Prostate gland (tissue), 2 donors: ENCODE measurements around the gene YJU2. TPM values are rescaled to one million over a fixed set of nuclear protein-coding genes. Genes with fewer than 3 reads are reported as not detected.
"Not testable (repeated sequence)": the region's sequence is repeated elsewhere in the genome, so short reads cannot be mapped to it uniquely, and the experiment has no call there.

Experiments used
- DNase-seq: peaks from one replicate; pipeline ENCODE4 v3.0.0-alpha.2; 2019; ENCODE audit warnings: low spot score
- H3K27ac ChIP-seq, 2 donors: fragments of 200-600 bp; sonication (generic); 2 replicates each; pipeline ENCODE4 v1.5.1; 2017 to 2019
- H3K27me3 ChIP-seq: fragments of 200-600 bp; sonication (generic); replicated peaks from 2 replicates; pipeline ENCODE4 v1.5.1; 2019; ENCODE audit not compliant: insufficient read depth
- H3K36me3 ChIP-seq, 2 donors: fragments of 200-600 bp; sonication (generic); 1 replicate in 1 of 2; 2 replicates in 1 of 2; pipeline versions ENCODE4 v1.5.1 to v1.8.1; 2017 to 2019
- H3K4me1 ChIP-seq: fragments of 200-600 bp; sonication (generic); replicated peaks from 2 replicates; pipeline ENCODE4 v1.5.1; 2019
- H3K4me3 ChIP-seq, 2 donors: fragments of 200-600 bp; sonication (generic); 2 replicates each; pipeline ENCODE4 v1.5.1; 2017 to 2019
- H3K9me3 ChIP-seq: fragments of 200-600 bp; sonication (generic); 2 replicates; pipeline ENCODE4 v1.5.1; 2017
- POLR2A ChIP-seq: fragments of 450-650 bp; IDR thresholded peaks from one replicate; pipeline ENCODE4 v1.6.1; 2016; ENCODE audit warnings: antibody characterized with exemption, mild to moderate bottlenecking
- POLR2AphosphoS5 ChIP-seq: sonication (generic); formaldehyde crosslinking; IDR thresholded peaks from one replicate; pipeline ENCODE4 v1.6.1; 2017; ENCODE audit warnings: antibody characterized with exemption
- whole genome bisulfite sequencing: methylation state at CpG from one replicate; pipeline ENCODE4 v1.1.5; 2018; 5-methylcytosine and 5-hydroxymethylcytosine counted together
- intact Hi-C: fragments of 100-400 bp; cut with DNase I; formaldehyde crosslinking; loops from one replicate; pipeline ENCODE4 v1.14.2; 2022
- total RNA-seq, 2 donors: library from RNA; depleted of rRNA; stranded (reverse); fragments of >200 nt; gene quantifications; one replicate each; pipeline ENCODE4 v1.1.0, GENCODE V29; 2016
- TF ChIP-seq, protein P1 (sequence below), 4 experiments: fragments of 200-600 bp in 2 of 4; fragments of 450-650 bp in 2 of 4; sonication (generic) in 2 of 4; IDR thresholded peaks; 1 replicate in 3 of 4; 2 replicates in 1 of 4; pipeline ENCODE4 v1.5.1; 2016 to 2019; ENCODE audit warnings: antibody characterized with exemption in 4 of 4, mild to moderate bottlenecking in 2 of 4, moderate library complexity in 2 of 4

YJU2 gene
- total RNA-seq, 2 donors from 2014 or later, result 30.3 to 45.9 TPM

DNA sequence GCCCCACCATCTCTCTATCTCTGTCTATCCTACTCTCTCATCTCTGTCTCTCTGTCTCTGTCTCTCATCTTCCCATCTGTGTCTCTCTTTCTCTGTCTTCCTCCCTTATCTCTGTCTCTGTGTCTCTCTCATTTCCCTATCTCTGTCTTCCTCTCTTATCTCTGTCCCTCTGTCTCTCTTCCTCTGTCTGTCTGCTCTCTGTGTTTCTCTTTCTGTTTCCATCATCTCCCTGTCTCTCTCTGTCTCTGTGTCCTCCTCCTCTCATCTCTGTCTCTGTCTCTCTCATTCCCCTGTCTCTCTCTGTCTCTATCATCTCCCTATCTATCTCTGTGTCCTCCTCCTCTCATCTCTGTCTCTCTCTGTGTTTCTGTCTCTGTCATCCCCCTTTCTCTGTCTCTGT, 19.1 kb upstream of the YJU2 start:
- Histone ChIP-seq H3K27ac (no peak overlapping the region), H3K27me3 (peaks cover 3% of the 10 kb centered on the region), H3K36me3 (no peaks in the 10 kb centered on the region), H3K4me1 (no peaks in the 10 kb centered on the region), H3K9me3 (no peaks in the 10 kb centered on the region), H3K4me3 (no peak overlapping the region)
- TF ChIP-seq POLR2AphosphoS5 (no peak), POLR2A (no peak)
- TF ChIP-seq, protein P1, sequence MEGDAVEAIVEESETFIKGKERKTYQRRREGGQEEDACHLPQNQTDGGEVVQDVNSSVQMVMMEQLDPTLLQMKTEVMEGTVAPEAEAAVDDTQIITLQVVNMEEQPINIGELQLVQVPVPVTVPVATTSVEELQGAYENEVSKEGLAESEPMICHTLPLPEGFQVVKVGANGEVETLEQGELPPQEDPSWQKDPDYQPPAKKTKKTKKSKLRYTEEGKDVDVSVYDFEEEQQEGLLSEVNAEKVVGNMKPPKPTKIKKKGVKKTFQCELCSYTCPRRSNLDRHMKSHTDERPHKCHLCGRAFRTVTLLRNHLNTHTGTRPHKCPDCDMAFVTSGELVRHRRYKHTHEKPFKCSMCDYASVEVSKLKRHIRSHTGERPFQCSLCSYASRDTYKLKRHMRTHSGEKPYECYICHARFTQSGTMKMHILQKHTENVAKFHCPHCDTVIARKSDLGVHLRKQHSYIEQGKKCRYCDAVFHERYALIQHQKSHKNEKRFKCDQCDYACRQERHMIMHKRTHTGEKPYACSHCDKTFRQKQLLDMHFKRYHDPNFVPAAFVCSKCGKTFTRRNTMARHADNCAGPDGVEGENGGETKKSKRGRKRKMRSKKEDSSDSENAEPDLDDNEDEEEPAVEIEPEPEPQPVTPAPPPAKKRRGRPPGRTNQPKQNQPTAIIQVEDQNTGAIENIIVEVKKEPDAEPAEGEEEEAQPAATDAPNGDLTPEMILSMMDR (IDR thresholded peaks at IDR 0.05), result no peak
- no peak for DNase-seq
- intact Hi-C loops, result no loop called here

DNA sequence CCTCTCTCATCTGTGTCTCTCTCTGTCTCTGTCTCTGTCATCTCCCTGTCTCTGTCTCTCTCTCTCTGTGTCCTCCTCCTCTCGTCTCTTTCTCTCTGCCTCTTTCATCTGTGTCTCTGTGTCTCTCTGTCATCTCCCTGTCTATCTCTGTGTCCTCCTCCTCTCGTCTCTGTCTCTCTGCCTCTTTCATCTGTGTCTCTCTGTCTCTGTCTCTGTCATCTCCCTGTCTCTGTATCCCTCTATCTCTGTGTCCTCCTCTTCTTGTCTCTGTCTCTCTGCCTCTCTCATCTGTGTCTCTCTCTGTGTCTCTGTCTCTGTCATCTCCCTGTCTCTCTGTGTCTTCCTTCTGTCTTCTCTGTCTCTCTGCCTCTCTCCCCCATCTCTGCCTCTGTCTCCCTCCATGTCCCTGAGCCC, 18.1 kb upstream of the YJU2 start:
- Histone ChIP-seq H3K9me3 (no peaks in the 10 kb centered on the region), H3K27me3 (peaks cover 5% of the 10 kb centered on the region), H3K27ac (no peak overlapping the region), H3K4me1 (no peaks in the 10 kb centered on the region), H3K4me3 (no peak overlapping the region), H3K36me3 (no peaks in the 10 kb centered on the region)
- TF ChIP-seq POLR2A, result no peak
- TF ChIP-seq POLR2AphosphoS5, result no peak
- TF ChIP-seq, protein P1 (IDR thresholded peaks at IDR 0.05), result no peak
- intact Hi-C loops, result no loop called here
- WGBS, result 81% methylated on average over 2 of the region's 2 CpGs
- DNase-seq, result no peak

DNA sequence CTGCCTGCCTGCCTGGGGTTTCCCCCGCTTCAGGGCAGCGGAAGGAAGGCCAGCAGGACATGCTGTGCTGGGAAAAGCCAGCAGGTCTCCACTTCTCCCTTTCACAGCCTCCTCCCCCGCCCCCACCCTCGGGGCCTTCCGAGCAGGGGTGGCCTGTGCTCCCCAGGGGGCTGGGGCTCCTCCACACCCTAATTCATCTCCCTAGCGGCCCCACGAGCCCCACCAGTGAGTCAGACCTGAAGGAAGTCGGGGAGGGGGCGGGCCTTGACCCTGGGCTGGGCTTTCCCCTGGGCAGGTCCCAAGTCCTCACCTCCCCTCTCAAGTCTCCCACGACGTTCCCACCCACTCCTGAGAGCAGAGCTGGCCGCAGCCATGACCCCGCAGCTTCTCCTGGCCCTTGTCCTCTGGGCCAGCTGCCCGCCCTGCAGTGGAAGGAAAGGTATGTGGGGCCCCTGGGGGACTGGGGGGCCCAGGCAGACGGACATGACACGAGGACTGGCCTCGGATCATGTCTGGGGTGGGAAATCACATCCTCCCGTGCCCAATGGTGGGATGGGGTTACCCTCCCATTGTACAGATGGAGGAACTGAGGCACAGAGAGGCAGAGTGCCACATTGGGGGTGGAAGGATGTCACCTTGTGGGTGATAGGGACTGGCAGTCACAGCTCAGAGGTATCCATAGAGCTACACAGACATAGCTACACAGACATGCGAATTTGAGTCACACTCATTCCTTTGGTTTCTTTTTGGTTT, 17.5 kb upstream of the YJU2 start, which contains the start of gene EBI3:
EBI3 (plus strand) TSS at position 345 of the 753 bp plus-strand sequence; CDS start at position 373, 28 bp downstream.
- Histone ChIP-seq H3K4me3 (no peak within 1 kb of the TSS), H3K36me3 (no peaks in the 10 kb centered on the region), H3K27ac (no peak within 1 kb of the TSS), H3K4me1 (no peaks in the 10 kb centered on the region), H3K9me3 (no peaks in the 10 kb centered on the region), H3K27me3 (peaks cover 5% of the 10 kb centered on the region)
- TF ChIP-seq, protein P1 (IDR thresholded peaks at IDR 0.05), result no peak
- no peak for TF ChIP-seq POLR2A
- TF ChIP-seq POLR2AphosphoS5, result no peak
- no peak for DNase-seq
- 22% methylated on average over 19 of the region's 19 CpGs for WGBS
- intact Hi-C loops, result no loop called here

DNA sequence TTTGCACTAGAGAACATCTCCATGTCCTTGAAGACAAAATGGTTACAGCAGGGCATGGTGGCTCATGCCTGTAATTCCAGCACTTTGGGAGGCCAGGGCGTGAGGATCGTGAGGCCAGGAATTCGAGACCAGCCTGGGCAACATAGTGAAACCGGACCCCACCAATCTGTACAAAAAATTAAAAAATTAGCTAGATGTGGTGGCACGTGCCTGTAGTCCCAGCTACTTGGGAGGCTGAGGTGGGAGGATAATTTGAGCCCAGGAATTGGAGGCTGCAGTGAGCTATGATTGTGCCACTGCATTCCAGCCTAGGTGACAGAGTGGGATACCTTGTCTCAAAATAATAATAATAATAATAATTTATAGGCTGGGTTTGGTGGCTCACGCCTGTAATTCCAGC, 16.6 kb upstream of the YJU2 start:
- H3K27me3 ChIP-seq, H3K4me3 ChIP-seq, H3K9me3 ChIP-seq, H3K36me3 ChIP-seq, DNase-seq, H3K27ac ChIP-seq, intact Hi-C loops, H3K4me1 ChIP-seq: not testable (repeated sequence)
- 88% methylated on average over 6 of the region's 6 CpGs for WGBS

DNA sequence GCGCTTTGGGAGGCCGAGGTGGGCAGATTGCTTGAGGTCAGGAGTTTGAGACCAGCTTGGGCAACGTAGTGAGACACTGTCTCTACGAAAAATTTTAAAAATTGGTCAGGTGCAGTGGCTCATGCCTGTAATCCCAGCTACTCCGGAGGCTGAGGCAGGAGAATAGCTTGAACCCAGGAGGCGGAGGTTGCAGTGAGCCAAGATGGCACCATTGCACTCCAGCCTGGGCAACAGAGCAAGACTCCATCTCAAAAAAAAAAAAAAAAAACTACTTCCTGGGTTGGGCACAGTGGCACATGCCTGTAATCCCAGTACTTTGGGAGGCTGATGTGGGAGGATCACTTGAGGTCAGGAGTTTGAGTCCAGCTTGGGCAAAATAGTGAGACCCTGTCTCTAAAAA, 15.4 kb upstream of the YJU2 start:
- H3K9me3 ChIP-seq, DNase-seq, intact Hi-C loops, H3K36me3 ChIP-seq, H3K4me3 ChIP-seq, H3K27me3 ChIP-seq, H3K27ac ChIP-seq, H3K4me1 ChIP-seq: not testable (repeated sequence)
- 95% methylated on average over 6 of the region's 6 CpGs for WGBS

DNA sequence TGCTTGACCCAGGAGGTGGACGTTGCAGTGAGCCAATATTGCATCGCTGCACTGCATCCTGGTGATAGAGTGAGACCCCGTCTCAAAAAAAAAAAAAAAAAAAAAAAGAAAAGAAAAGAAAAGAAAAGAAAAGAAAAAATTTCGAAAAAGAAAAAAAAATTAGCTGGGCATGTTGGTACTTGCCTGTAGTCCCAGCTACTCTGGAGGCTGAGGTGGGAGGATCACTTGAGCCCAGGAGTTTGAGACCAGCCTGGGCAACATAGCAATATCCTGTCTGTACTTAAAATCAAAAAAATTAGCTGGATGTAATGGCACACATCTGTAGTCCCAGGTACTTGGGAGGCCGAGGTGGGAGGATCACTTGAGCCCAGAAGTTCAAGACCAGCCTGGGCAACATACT, 14.7 kb upstream of the YJU2 start:
- intact Hi-C loops, H3K4me1 ChIP-seq, DNase-seq, H3K4me3 ChIP-seq, H3K36me3 ChIP-seq, H3K27ac ChIP-seq, H3K27me3 ChIP-seq, H3K9me3 ChIP-seq: not testable (repeated sequence)
- 86% methylated on average over 5 of the region's 5 CpGs for WGBS
